Adrenal gland (tissue), 12 donors: ENCODE data around the gene HCFC1. TPM values are rescaled to one million over a fixed set of nuclear protein-coding genes. Genes with fewer than 3 reads are reported as not detected.
"Not testable (repeated sequence)": the region's sequence is repeated elsewhere in the genome, so short reads cannot be mapped to it uniquely, and the experiment has no call there.

Source experiments
- DNase-seq, 7 donors: peaks; one replicate each; pipeline ENCODE4 v3.0.0-alpha.2; 2019 to 2020
- H3K27ac ChIP-seq, 5 donors: fragments of 200-600 bp; sonication (generic) in 4 of 5; 1 replicate in 3 of 5; 2 replicates in 2 of 5; pipeline versions ENCODE4 v1.5.1 to v1.8.0; 2016 to 2020; ENCODE audit warnings: mild to moderate bottlenecking in 1 of 5
- H3K27me3 ChIP-seq: fragments of 200-600 bp; 2 replicates; pipeline ENCODE4 v1.8.0; 2021
- H3K36me3 ChIP-seq, 2 donors: fragments of 200-600 bp; replicated peaks in 1 of 2; 1 replicate in 1 of 2; 2 replicates in 1 of 2; pipeline versions ENCODE4 v1.5.1 to v1.8.0; 2018 to 2022
- H3K4me1 ChIP-seq, 2 donors: fragments of 200-600 bp; replicated peaks in 1 of 2; 1 replicate in 1 of 2; 2 replicates in 1 of 2; pipeline versions ENCODE4 v1.5.1 to v1.8.0; 2018 to 2021
- H3K4me3 ChIP-seq, 4 donors: fragments of 200-600 bp; sonication (generic) in 3 of 4; one replicate each; pipeline ENCODE4 v1.5.1; 2016 to 2018
- H3K9me3 ChIP-seq, 3 donors: fragments of 200-600 bp; sonication (generic) in 1 of 3; replicated peaks in 1 of 3; 1 replicate in 2 of 3; 2 replicates in 1 of 3; pipeline versions ENCODE4 v1.5.1 to v1.8.0; 2016 to 2021
- CTCF ChIP-seq, 6 experiments: fragments of 450-650 bp in 4 of 6; fragments of 200-600 bp in 2 of 6; sonication (generic) in 1 of 6; IDR thresholded peaks; 1 replicate in 5 of 6; 2 replicates in 1 of 6; pipeline versions ENCODE4 v1.5.1 to v1.8.0; 2016 to 2021; ENCODE audit warnings: antibody characterized with exemption in 6 of 6, mild to moderate bottlenecking in 2 of 6, moderate library complexity in 1 of 6
- POLR2A ChIP-seq, 2 donors: fragments of 450-650 bp; IDR thresholded peaks; one replicate each; pipeline ENCODE4 v1.6.1; 2017; ENCODE audit warnings: antibody characterized with exemption in 2 of 2, mild to moderate bottlenecking in 2 of 2, moderate library complexity in 1 of 2
- WGBS, 4 donors: extraction: QIAGEN DNeasy Blood & Tissue Kit in 2 of 4; methylation state at CpG; one replicate each; pipeline versions ENCODE4 v1.1.5 to v1.1.7; 2013 to 2017; 5-methylcytosine and 5-hydroxymethylcytosine counted together
- intact Hi-C, 2 donors: fragments of 100-400 bp; cut with DNase I; formaldehyde crosslinking; loops; one replicate each; pipeline versions ENCODE4 v1.14.1 to v1.15.0; 2022 to 2023
- polyA plus RNA-seq, 3 donors: library from polyadenylated mRNA; stranded (reverse); fragments of 200-250 nt in 2 of 3; fragments of 350-450 nt in 1 of 3; fragmentation: Illumina TruSeq in 1 of 3; extraction: RNeasy Lipid Tissue Mini Kit (QIAGEN cat#74804) in 1 of 3; gene quantifications; one replicate each; pipeline ENCODE4 v1.2.3, GENCODE V29; 2013 to 2014
- total RNA-seq, 9 donors: library from RNA; depleted of rRNA in 4 of 9; stranded (reverse); fragments of >200 nt in 4 of 9; fragments of 120-200 nt in 1 of 9; fragmentation: NEBNext Ultra II Directional in 1 of 9; extraction: Animal tissue kit (Norgen Biotek cat#: 25700) in 1 of 9; gene quantifications; one replicate each; pipeline versions ENCODE4 v1.1.0 to v1.2.4, GENCODE V29; 2013 to 2023
- donor health status: healthy with polysubstance abuse.
- donor health status: Bipolar disorder and iron deficiency.
- donor health status: DM: yes; HTN: yes; CAD: no.
- donor health status: DM: no; HTN: no; CAD: no.
- donor health status: DM: no; HTN: no; CAD: no.
- donor health status: DM: yes; HTN: yes; CAD: no.

The HCFC1 gene
- total and polyA plus RNA-seq, 12 donors: 9.2 to 77.1 (median 54.0) TPM

GRCh38 chrX:153981231-153981630 lies 9.6 kb upstream of the HCFC1 start:
- peak overlapping the region in 4 of 5 donors; percentile 19 to 79 (median 62) for H3K27ac ChIP-seq
- TF ChIP-seq CTCF (IDR thresholded peaks at IDR 0.05) (no peak), POLR2A (IDR thresholded peaks at IDR 0.05) (no peak)
- peaks cover 5% of the 10 kb centered on the region for H3K27me3 ChIP-seq
- H3K4me3 ChIP-seq: no peak overlapping the region
- no peaks in the 10 kb centered on the region for H3K36me3 ChIP-seq
- no peaks in the 10 kb centered on the region for H3K9me3 ChIP-seq
- DNase-seq: no peak
- H3K4me1 ChIP-seq: peaks cover 0 to 14% of the 10 kb centered on the region in 2 donors
- 43 to 86% (median 74%) methylated on average over 5 to 7 of the region's 7 CpGs for WGBS, 4 donors
- intact Hi-C loops: no loop called here

GRCh38 chrX:153980394-153980793 lies 8.8 kb upstream of the HCFC1 start:
- intact Hi-C loops: not testable (repeated sequence)
- H3K27ac ChIP-seq: peak overlapping the region in 1 of 5 donors; percentile 77

GRCh38 chrX:153974726-153975286 lies 3.2 kb upstream of the HCFC1 start:
- H3K36me3 ChIP-seq: no peaks in the 10 kb centered on the region
- peak overlapping the region in 3 of 5 donors; percentile 38 to 98 (median 98) for H3K27ac ChIP-seq
- no peaks in the 10 kb centered on the region for H3K9me3 ChIP-seq
- H3K4me1 ChIP-seq: peaks cover 12 to 18% of the 10 kb centered on the region in 2 donors
- TF ChIP-seq CTCF (IDR thresholded peaks at IDR 0.05) (no peak), POLR2A (IDR thresholded peaks at IDR 0.05) (no peak)
- no peak overlapping the region for H3K4me3 ChIP-seq
- intact Hi-C loops: no loop called here
- WGBS, 4 donors: 64 to 74% (median 67%) methylated on average over 2 to 3 of the region's 3 CpGs
- no peaks in the 10 kb centered on the region for H3K27me3 ChIP-seq
- no peak for DNase-seq

More at GRCh38 chrX:153980394-153980793, 8.8 kb upstream of the HCFC1 start:
- H3K4me3 ChIP-seq, H3K9me3 ChIP-seq, H3K27me3 ChIP-seq, H3K36me3 ChIP-seq, DNase-seq: not testable (repeated sequence)
- WGBS, 4 donors: 70 to 79% (median 71%) methylated on average over 7 to 9 of the region's 10 CpGs; no CpG with 5 or more reads in 1 of the 4 donors
- H3K4me1 ChIP-seq: peaks cover 0 to 14% of the 10 kb centered on the region in 2 donors

- intact Hi-C loops: no loop called here
- H3K9me3 ChIP-seq: no peaks in the 10 kb centered on the region
- no peaks in the 10 kb centered on the region for H3K36me3 ChIP-seq
- TF ChIP-seq POLR2A (IDR thresholded peaks at IDR 0.05) (no peak), CTCF (IDR thresholded peaks at IDR 0.05) (no peak)
- H3K27me3 ChIP-seq: no peaks in the 10 kb centered on the region
- H3K27ac ChIP-seq: peak overlapping the region; percentile 79 to 99 (median 98)
- DNase-seq: peak in 3 of 7 donors; percentile 25 to 50 (median 36)
- 66 to 72% (median 69%) methylated on average over 9 to 14 of the region's 14 CpGs for WGBS, 4 donors
- H3K4me3 ChIP-seq: peak overlapping the region in 1 of 4 donors; percentile 73
- peaks cover 12 to 22% of the 10 kb centered on the region in 2 donors for H3K4me1 ChIP-seq
Observed at GRCh38 chrX:153974003-153974725, 2.5 kb upstream of the HCFC1 start.
